Adrenal gland (tissue), 5 donors: Measurements from ENCODE around the gene LY6G6D.

Experiments used
- CTCF ChIP-seq, 6 experiments: fragments of 450-650 bp in 4 of 6; fragments of 200-600 bp in 2 of 6; sonication (generic) in 1 of 6; IDR thresholded peaks; 1 replicate in 5 of 6; 2 replicates in 1 of 6; pipeline versions ENCODE4 v1.5.1 to v1.8.0; 2016 to 2021; ENCODE audit warnings: antibody characterized with exemption in 6 of 6, mild to moderate bottlenecking in 2 of 6, moderate library complexity in 1 of 6
- POLR2A ChIP-seq, 2 donors: fragments of 450-650 bp; IDR thresholded peaks; one replicate each; pipeline ENCODE4 v1.6.1; 2017; ENCODE audit warnings: antibody characterized with exemption in 2 of 2, mild to moderate bottlenecking in 2 of 2, moderate library complexity in 1 of 2
- donor health status: DM: no; HTN: no; CAD: no.

GRCh38 chr6:31720196-31720770 lies 5.1 kb downstream of the LY6G6D start:
- TF ChIP-seq CTCF (IDR thresholded peaks at IDR 0.05) = no peak
- TF ChIP-seq POLR2A (IDR thresholded peaks at IDR 0.05) = no peak
